Measurements from ENCODE around the gene ITM2C. TPM values are rescaled to one million over a fixed set of nuclear protein-coding genes. Genes with fewer than 3 reads are reported as not detected.
A peak's percentile ranks its signal among the peaks of the same experiment; 100 is the strongest.

Gene ITM2C
- total RNA-seq, 1 donor from 2014 or later: 136 TPM

DNA sequence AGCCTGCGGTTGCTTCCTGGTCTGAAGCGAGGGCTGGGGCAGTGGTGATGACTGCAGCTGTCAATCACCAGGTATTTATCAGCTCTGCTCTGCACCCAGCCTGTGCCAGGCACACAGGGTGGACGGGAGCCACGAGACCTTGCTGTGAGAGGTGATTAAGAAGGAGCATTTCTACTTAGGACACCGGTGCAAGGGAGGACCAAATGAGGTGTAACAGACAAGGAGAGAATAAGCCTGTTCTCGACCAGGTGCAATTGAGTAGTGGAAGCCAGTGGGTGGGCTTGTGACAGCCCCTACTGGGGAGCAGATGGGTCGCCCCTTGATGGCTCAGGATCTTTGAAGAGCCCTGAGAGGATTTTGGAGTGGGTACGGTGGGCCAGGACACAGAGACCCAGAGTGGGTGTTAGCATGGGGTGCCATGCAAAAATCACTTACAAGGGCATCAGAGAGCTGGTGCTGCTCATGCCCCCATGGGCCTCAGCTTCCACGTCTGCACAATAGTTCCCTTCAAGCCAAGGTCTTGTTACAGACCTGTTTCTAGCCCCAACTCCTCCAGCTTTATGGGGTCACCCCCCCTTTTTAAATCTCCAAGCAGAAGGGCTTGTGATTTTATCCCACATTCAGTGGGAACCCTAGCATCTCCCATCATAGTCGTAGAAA lies 35.7 kb downstream of the ITM2C start:
- peak; percentile 23 for DNase-seq (ENCODE audit: low spot score)
- intact Hi-C loops (cut with DNase I): no loop called here
- ATAC-seq: no peak

GRCh38 chr2:230901006-230901405 lies 36.3 kb downstream of the ITM2C start:
- DNase-seq (ENCODE audit: low spot score) (peak; percentile 8), ATAC-seq (no peak)
- intact Hi-C loops (cut with DNase I): no loop called here

DNA sequence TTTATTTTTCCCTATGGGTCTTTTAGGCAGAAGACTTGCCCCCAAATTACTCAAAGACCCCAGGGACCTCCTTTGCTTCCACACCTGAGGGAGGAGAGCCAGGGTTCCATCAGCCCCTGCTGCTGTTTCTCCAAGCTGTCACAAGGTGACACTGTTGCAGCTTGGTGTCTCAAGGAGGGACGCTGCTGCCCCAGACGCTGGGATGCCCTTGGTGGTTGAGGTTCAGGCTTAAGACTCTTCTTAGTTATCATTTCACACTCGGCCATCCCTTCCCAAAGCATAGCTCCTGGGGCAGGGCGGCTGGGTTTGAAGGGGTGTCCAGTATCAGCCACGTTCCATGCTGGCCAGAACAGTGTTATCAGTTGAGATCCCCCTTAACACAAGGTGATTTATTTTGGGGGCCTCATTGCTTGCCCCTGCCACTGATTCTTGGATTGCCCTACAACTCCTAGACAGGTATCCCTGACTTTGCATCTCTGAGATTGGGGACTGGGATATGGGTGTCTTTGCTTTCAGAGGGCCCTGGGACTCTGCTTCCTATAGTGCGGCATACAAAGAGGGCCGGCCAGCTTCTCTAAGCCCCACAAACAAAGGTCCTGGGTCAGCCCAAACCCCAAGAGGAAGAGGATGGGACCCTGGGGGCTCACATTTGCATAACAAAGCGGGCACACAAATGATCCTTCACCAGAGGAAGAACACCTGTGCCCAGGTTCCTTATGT lies 37.6 kb downstream of the ITM2C start:
- intact Hi-C loops (cut with DNase I): no loop called here
- peak; percentile 43 for ATAC-seq
- DNase-seq (ENCODE audit: low spot score): peak; percentile 56

DNA sequence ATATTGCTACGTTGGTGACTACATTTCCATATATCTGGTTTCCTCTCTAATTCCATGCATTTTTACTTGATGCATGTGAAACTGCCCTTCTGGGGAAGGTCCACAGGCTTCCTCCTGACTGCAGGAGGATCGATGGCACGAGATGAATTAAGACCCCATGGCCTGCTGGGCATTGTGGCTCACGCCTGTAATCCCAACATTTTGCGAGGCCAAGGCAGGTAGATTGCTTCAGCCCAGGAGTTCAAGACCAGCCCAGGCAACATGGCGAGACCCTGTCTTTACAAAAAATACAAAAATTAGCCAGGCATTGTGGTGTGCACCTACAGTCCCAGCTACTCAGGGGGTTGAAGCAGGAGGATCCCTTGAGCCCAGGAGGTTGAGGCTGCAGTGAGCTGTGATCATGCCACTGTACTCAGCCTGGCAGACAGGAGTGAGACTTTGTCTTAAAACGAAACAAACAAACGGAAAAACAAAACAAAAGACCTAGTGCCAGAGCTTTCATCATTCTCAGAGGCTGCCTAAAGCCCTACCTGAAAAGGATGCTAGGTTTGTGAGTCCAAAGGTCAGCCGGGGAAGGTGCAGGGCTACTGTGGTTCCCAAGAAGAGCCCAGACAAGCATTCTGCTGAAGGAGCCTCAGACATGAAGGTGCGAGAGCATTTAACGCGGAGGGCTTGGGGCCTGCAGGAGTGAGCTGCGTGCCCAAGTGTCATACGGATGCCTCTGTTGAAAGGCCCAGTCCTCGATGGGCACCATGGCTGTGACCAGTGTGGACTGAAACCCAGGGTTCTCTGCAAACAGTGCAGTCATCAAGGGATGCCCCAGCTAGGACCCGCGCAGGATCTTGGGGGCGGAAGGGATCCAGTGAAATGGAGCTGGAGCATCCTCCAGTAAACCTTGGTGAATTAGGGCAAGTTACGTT lies 38.7 kb downstream of the ITM2C start:
- DNase-seq (ENCODE audit: low spot score) (peak; percentile 36), ATAC-seq (no peak)
- intact Hi-C loops (cut with DNase I): no loop called here

DNA sequence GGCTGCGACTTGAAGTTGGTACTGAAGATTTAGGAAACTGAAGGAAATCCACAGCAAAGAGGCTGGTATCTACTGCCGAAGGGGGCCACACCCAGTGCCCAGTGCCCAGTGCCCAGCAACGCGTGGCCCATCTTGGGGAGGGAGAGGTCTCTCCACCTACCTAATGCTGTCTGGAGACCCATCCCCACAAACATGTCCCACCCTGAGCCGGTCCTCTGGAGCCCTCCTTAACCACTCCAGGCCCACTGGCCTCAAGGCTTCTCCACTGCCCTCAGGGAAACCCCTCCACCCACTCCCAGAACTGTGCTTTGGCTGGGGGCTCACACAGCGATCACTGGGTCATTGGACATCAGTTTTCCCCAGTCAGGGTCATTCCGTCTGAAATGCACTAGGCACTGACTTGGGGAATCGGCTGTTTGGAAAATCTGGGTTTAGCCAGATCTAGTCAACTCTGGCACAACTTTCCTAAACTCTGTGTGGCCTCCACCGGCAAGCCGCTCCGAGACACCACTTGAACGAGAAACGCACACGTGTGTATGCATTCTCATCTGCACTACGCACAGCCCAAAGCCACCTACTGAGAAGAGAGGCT lies 40.2 kb downstream of the ITM2C start:
- ATAC-seq (no peak), DNase-seq (ENCODE audit: low spot score) (peak; percentile 21)

GRCh38 chr2:230905448-230906421 lies 41.0 kb downstream of the ITM2C start:
- DNase-seq (ENCODE audit: low spot score) (peak; percentile 39), ATAC-seq (no peak)
- intact Hi-C loops (cut with DNase I): no loop called here

More for the DNA sequence above, 40.2 kb downstream of the ITM2C start:
- intact Hi-C loops (cut with DNase I): no loop called here

DNA sequence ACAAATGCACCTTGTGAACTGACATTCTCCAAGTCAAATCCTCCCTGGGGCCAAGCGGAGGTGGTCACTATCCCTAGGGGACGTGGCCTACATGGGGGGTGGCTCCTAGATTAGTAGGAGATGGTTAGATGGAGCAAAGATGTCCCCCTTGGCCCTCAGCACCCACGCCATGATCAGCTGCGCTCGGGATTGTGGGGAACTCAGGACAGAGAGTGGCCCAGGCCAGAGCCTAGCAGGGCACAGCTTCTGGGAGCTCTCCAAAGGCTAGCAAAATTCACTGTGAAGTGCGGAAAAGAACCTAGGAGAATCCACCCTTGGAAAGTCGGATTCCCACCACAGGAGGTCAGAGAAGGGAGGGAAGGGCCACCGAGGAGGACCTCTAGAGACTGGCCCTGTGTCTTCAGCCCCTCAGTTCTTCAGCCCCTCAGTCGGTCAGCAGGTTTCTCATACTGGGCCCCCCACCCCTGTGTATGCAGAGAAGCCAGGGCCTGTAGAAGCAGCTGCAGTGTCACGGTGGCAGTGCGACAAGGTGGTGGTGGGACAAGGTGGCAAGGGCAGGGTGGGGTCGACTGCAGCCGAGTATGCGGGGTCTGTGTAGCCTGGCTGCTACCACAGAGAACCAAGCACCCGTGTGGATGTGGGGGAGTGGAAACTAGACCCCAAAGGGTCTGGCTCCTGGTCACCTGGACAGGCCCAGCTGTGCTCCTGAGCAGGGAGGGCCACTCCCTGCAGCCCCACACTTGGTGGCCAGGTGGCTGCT lies 41.9 kb downstream of the ITM2C start:
- peak; percentile 32 for DNase-seq (ENCODE audit: low spot score)
- intact Hi-C loops (cut with DNase I): no loop called here

DNA sequence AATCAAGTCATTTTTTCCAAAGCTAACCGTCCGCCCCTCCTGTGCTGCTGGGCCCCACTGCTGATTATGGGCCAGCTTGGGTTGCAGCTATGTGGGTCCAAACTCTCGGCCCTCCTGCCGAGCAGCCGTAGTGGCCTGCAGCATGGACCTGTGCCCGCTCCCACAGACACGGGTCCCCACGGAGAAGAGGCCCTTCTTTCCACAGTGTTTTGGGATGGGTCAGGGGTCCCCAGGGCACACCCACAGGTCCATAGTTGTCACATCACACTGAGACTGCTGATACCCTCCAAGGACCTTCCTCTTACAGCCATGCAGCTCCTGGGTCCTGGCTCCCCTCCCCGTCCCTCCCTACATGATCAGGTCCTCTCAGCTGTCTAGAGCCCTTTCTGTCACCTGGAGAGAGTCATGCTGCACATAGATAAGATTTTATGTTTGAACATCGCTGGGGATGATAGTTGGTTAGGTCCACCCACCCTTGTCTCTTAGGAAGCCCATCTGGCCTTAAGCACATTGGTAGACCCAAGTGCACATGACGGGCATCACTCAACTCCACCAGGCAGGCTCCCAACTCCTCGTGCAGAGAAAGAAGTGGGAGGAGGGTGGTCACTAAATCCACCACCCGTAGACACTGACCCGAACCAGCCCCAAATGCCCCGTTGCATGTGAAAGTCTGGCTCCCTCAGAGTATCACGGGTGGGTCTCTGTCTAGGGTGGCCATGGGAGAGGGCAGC lies 42.8 kb downstream of the ITM2C start:
- DNase-seq (ENCODE audit: low spot score): peak; percentile 30
- intact Hi-C loops (cut with DNase I): no loop called here
- ATAC-seq: no peak

More for the DNA sequence above, 41.9 kb downstream of the ITM2C start:
- no peak for ATAC-seq

- intact Hi-C loops (cut with DNase I): no loop called here
- ATAC-seq (peak; percentile 19), DNase-seq (ENCODE audit: low spot score) (peak; percentile 41)
Observed at GRCh38 chr2:230908092-230908594, 43.4 kb downstream of the ITM2C start.

GRCh38 chr2:230908595-230909191 lies 44.0 kb downstream of the ITM2C start:
- DNase-seq (ENCODE audit: low spot score) (peak; percentile 34), ATAC-seq (no peak)
- intact Hi-C loops (cut with DNase I): no loop called here

DNA sequence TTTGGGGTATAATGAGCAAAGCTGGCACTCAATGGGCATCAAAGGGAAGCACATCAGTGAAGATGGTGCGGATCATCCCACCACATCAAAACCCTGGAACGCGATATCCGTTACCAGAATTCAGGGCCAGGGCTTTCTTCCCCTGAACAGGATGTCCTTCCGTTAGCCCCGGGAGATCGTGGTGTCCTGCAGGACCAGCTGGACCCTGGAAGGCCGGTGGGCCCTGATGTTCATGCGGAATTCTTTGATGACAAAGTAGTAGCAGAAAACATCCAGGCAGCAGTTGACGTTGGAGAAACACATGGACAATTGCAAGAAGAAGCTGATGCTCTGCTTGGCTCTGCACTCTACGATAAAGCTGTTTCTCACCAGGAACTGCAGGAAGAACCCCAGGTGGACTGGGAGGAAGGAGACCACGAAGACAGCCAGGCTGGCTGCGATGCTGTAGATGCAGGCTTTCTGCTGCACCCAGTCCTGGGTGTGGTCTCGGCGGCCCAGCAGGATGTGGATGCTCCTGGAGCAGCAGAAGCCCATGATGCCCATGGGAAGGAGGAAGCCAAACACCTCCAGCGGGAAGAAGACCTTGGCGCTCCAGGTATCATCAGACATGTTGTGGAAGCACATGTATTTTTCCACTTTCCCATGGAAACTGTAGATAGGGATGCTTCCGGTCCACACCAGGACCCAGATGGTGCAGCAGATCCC lies 45.3 kb downstream of the ITM2C start:
- intact Hi-C loops (cut with DNase I): no loop called here
- DNase-seq (ENCODE audit: low spot score) (peak; percentile 40), ATAC-seq (no peak)

GRCh38 chr2:230910546-230911177 lies 45.9 kb downstream of the ITM2C start:
- DNase-seq (ENCODE audit: low spot score) (peak; percentile 42), ATAC-seq (no peak)
- intact Hi-C loops (cut with DNase I): no loop called here

DNA sequence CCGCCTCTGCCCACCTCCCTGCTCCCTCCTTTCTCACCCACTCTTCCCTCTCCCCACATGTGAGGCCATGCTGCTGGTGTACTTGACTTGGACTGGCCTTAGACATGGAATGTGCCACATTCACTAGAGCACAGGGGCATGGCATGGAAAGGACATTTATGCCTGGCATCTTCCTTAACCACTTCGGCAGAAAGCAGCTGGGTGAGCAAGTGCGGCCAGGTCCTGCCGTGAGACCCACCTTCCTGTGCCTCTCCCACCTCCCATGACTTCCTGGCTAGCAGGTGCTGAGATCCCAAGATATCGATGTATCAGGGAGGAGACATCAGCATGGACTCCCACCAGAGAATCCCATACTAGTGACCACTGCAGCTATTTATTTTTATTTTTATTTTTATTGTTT lies 47.3 kb downstream of the ITM2C start:
- DNase-seq (ENCODE audit: low spot score): peak; percentile 6
- ATAC-seq: no peak
- intact Hi-C loops (cut with DNase I): no loop called here

GRCh38 chr2:230912724-230913123 lies 48.0 kb downstream of the ITM2C start:
- intact Hi-C loops (cut with DNase I): no loop called here
- DNase-seq (ENCODE audit: low spot score) (no peak), ATAC-seq (no peak)
